Jurkat, Clone E6-1 (cell line): ENCODE results near the gene DAPK3. TPM values are rescaled to one million over a fixed set of nuclear protein-coding genes. Genes with fewer than 3 reads are reported as not detected.
"Not testable (repeated sequence)": the region's sequence is repeated elsewhere in the genome, so short reads cannot be mapped to it uniquely, and the experiment has no call there.

Experiments
- DNase-seq: peaks from one replicate; pipeline ENCODE4 v3.0.0-alpha.2; 2011; ENCODE audit warnings: low read depth, low spot score
- H3K4me3 ChIP-seq: 2 replicates; pipeline ENCODE4 v1.5.1; 2011; ENCODE audit warnings: mild to moderate bottlenecking, low read length, control low read depth, moderate library complexity
- polyA plus RNA-seq: library from polyadenylated mRNA; unstranded; fragments of >200 nt; gene quantifications from one replicate; pipeline ENCODE4 v1.2.1, GENCODE V29; 2012; ENCODE audit warnings: missing spikeins; ENCODE audit not compliant: insufficient read length, insufficient read depth

DAPK3 gene
- 34.8 TPM for polyA plus RNA-seq

GRCh38 chr19:3970808-3971598 is at the start of gene DAPK3:
Gene DAPK3, minus strand, starts transcription at chr19:3971099. Its CDS starts 1,364 bp downstream, at chr19:3969735.
- DNase-seq, result peak; percentile 81
- H3K4me3 ChIP-seq, result peak within 1 kb of the TSS; percentile 86

GRCh38 chr19:4019578-4019977 is 48.7 kb upstream of the DAPK3 start:
- no peak overlapping the region for H3K4me3 ChIP-seq
- DNase-seq, result no peak

- no peak for DNase-seq
- no peak overlapping the region for H3K4me3 ChIP-seq
Observed at GRCh38 chr19:4018775-4019504, 48.0 kb upstream of the DAPK3 start.

- no peak for DNase-seq
- H3K4me3 ChIP-seq, result no peak overlapping the region
Observed at GRCh38 chr19:4018140-4018613, 47.3 kb upstream of the DAPK3 start.

- DNase-seq, result no peak
- no peak overlapping the region for H3K4me3 ChIP-seq
Observed at GRCh38 chr19:4016903-4017638, 46.2 kb upstream of the DAPK3 start.

- DNase-seq, result no peak
- no peak overlapping the region for H3K4me3 ChIP-seq
Observed at GRCh38 chr19:4016486-4016885, 45.6 kb upstream of the DAPK3 start.

- DNase-seq, result no peak
- no peak overlapping the region for H3K4me3 ChIP-seq
Observed at GRCh38 chr19:4015705-4016402, 45.0 kb upstream of the DAPK3 start.

- no peak for DNase-seq
- H3K4me3 ChIP-seq, result no peak overlapping the region
Observed at GRCh38 chr19:4014541-4015491, 43.9 kb upstream of the DAPK3 start.

- no peak for DNase-seq
- no peak overlapping the region for H3K4me3 ChIP-seq
Observed at GRCh38 chr19:4013886-4014540, 43.1 kb upstream of the DAPK3 start.

- H3K4me3 ChIP-seq, result no peak overlapping the region
- DNase-seq, result no peak
Observed at GRCh38 chr19:4012975-4013634, 42.2 kb upstream of the DAPK3 start.

GRCh38 chr19:4012092-4012974 is 41.4 kb upstream of the DAPK3 start:
- no peak for DNase-seq
- H3K4me3 ChIP-seq, result no peak overlapping the region

- not testable (repeated sequence) for H3K4me3 ChIP-seq, DNase-seq
Observed at GRCh38 chr19:4011430-4011829, 40.5 kb upstream of the DAPK3 start.

GRCh38 chr19:4010808-4011110 is 39.9 kb upstream of the DAPK3 start:
- DNase-seq, result no peak

GRCh38 chr19:4009990-4010807 is 39.3 kb upstream of the DAPK3 start:
- DNase-seq, result no peak
- H3K4me3 ChIP-seq, result no peak overlapping the region

More at GRCh38 chr19:4010808-4011110, 39.9 kb upstream of the DAPK3 start:
- H3K4me3 ChIP-seq, result no peak overlapping the region

GRCh38 chr19:4007836-4008539 is 37.1 kb upstream of the DAPK3 start:
- DNase-seq, result no peak
- peak overlapping the region; percentile 71 for H3K4me3 ChIP-seq
